ENCODE measurements around the gene MS4A18.
"Not testable (repeated sequence)": the region's sequence is repeated elsewhere in the genome, so short reads cannot be mapped to it uniquely, and the experiment has no call there.

DNA sequence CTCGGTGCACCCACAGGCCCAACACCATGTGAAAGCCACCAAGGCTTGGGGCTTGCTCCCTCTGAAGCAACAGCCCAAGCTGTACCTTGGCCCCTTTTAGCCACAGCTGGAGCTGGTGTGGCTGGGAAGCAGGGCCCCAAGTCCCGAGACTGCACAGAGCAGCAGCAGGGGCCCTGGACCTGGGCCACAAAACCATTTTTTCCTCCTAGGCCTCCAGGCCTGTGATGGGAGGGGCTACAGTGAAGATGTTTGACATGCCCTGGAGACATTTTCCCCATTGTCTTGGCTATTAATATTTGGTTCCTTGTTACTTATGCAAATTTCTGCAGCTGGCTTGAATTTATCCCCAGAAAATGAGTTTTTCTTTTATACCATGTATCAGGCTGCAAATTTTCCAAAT lies 46.3 kb upstream of the MS4A18 start:
- TF ChIP-seq, protein P1, sequence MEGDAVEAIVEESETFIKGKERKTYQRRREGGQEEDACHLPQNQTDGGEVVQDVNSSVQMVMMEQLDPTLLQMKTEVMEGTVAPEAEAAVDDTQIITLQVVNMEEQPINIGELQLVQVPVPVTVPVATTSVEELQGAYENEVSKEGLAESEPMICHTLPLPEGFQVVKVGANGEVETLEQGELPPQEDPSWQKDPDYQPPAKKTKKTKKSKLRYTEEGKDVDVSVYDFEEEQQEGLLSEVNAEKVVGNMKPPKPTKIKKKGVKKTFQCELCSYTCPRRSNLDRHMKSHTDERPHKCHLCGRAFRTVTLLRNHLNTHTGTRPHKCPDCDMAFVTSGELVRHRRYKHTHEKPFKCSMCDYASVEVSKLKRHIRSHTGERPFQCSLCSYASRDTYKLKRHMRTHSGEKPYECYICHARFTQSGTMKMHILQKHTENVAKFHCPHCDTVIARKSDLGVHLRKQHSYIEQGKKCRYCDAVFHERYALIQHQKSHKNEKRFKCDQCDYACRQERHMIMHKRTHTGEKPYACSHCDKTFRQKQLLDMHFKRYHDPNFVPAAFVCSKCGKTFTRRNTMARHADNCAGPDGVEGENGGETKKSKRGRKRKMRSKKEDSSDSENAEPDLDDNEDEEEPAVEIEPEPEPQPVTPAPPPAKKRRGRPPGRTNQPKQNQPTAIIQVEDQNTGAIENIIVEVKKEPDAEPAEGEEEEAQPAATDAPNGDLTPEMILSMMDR (IDR thresholded peaks at IDR 0.05; ENCODE audit: poor library complexity) = not testable (repeated sequence)
- not testable (repeated sequence) for TF ChIP-seq EZH2 (IDR thresholded peaks at IDR 0.05; ENCODE audit: borderline replicate concordance); EZH2phosphoT487 (IDR thresholded peaks at IDR 0.05; ENCODE audit: low read depth, severe bottlenecking, unreplicated experiment)
